Fibroblast of villous mesenchyme (primary cell): ENCODE results near the gene FHAD1. TPM values are rescaled to one million over a fixed set of nuclear protein-coding genes. Genes with fewer than 3 reads are reported as not detected.

Source experiments
- DNase-seq: peaks from one replicate; pipeline ENCODE4 v3.0.0-alpha.2; 2010; ENCODE audit warnings: low read depth
- H3K4me3 ChIP-seq: 2 replicates; pipeline ENCODE4 v1.5.1; 2011; ENCODE audit warnings: low read depth, mild to moderate bottlenecking, low read length
- total RNA-seq: library from RNA; depleted of rRNA; stranded (reverse); fragments of >200 nt; gene quantifications from 2 replicates; pipeline ENCODE4 v1.2.3, GENCODE V29; 2012
- TF ChIP-seq, protein P1 (sequence below): IDR thresholded peaks from 2 replicates; pipeline ENCODE4 v1.5.1; 2012; ENCODE audit warnings: low read depth, mild to moderate bottlenecking, low read length; ENCODE audit not compliant: insufficient read depth

The FHAD1 gene
- total RNA-seq, 1 donor: under 0.01 TPM

GRCh38 chr1:15323989-15324868 lies 77.2 kb downstream of the FHAD1 start:
- H3K4me3 ChIP-seq: no peak overlapping the region
- TF ChIP-seq, protein P1, sequence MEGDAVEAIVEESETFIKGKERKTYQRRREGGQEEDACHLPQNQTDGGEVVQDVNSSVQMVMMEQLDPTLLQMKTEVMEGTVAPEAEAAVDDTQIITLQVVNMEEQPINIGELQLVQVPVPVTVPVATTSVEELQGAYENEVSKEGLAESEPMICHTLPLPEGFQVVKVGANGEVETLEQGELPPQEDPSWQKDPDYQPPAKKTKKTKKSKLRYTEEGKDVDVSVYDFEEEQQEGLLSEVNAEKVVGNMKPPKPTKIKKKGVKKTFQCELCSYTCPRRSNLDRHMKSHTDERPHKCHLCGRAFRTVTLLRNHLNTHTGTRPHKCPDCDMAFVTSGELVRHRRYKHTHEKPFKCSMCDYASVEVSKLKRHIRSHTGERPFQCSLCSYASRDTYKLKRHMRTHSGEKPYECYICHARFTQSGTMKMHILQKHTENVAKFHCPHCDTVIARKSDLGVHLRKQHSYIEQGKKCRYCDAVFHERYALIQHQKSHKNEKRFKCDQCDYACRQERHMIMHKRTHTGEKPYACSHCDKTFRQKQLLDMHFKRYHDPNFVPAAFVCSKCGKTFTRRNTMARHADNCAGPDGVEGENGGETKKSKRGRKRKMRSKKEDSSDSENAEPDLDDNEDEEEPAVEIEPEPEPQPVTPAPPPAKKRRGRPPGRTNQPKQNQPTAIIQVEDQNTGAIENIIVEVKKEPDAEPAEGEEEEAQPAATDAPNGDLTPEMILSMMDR: no peak
- DNase-seq: no peak

DNA sequence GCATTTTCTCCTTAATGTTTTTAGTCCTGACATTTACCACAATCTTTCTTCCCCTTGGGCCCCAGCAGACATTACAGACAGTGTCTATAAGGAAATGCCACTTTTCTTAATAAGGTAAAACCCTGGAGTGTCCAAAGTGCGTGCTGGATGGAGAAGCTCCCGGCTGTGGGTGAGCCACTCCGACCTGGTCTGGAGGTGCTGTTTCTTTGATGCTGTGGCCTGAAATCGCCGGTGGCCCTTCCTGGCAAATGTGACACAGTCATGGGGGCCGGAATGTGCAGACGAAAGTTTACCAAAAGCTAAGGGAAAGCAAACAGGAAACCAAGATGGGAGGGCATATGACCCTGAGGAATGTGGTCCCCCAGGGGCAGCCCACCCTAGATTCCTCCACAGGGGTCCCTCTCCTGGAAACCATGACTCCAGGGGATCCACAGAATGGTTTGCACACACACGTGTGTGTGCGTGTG lies 77.9 kb downstream of the FHAD1 start:
- TF ChIP-seq, protein P1: no peak
- H3K4me3 ChIP-seq: no peak overlapping the region
- no peak for DNase-seq

DNA sequence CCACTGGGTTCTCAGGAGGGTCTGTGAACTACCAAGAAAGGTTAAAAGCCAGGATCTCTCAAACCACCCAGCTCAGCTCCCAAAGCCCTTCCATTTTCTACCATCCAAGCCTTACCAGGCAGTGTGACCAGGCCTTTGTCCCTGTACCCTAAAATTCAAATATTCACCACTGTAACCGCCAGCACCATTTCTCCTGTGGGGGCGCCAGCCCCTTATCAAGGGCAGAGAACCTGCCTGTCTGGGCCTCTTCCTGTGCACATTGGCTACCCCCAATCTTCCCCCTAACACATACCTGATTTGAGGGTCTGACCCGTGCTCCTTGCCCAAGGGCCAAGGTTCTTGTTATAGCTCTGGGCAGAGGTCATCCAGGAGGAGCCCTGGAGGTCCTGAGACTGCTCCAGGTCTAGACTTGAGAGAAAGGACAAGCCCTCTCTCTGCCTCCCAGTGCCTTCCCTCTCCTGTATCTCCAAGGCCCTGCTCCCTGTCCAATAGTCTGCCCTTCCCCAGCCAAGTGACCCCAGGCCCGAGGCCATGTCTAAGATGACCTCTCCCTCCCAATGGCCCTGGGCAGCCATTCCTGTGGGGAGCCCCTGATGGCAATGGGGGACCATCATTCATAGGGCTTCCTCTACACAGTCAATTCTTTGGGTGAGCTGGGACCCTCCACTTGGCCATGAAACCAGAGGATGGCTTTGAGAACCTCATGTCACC lies 78.5 kb downstream of the FHAD1 start:
- no peak overlapping the region for H3K4me3 ChIP-seq
- TF ChIP-seq, protein P1: no peak
- no peak for DNase-seq

- H3K4me3 ChIP-seq: peak overlapping the region; percentile 14
- TF ChIP-seq, protein P1: no peak
- peak; percentile 79 for DNase-seq
Measured at GRCh38 chr1:15326691-15327588, 79.9 kb downstream of the FHAD1 start.

DNA sequence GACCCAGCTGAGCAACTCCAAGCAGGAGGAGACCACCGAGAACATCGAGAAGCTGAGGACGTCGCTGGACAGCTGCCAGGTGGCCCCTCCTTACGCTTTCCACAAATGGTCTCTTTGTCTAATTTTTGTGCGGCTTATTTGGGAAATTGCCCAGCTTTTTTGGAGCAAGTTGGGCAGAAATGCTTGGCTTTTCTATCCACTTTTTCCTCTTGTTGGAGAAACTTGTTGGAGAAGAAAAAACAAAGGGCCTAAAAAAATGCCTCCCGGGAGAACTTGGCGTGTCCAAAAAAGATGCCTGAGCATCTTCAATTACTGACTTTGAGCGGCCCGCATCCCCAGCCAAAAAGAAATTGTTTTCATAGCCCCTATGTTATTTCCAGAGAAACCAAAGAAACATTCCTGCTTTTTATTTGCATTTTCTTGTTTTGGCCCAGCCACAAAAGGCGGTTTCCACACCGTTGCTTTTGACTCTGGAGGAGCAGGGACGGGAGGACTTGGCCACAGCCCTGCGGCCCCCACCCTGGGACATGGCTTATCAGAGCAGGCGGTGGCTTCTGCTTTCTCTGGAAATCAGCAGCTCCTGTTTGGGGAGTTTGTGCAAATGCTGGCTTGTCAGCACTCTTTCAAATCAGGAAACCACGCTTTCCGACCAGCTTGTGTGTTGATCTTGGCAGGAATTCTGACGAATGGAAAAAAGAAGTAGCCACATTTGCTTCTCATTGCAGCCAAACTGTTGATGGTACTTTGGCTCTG lies 81.5 kb downstream of the FHAD1 start:
- TF ChIP-seq, protein P1: no peak
- DNase-seq: peak; percentile 61
- no peak overlapping the region for H3K4me3 ChIP-seq
